CD14-positive monocyte (primary cell): ENCODE results near the gene NUDT22. TPM values are rescaled to one million over a fixed set of nuclear protein-coding genes. Genes with fewer than 3 reads are reported as not detected.

Experiments used
- DNase-seq, 3 donors: peaks; one replicate each; pipeline ENCODE4 v3.0.0-alpha.2; 2011 to 2022
- H2AFZ ChIP-seq: 2 replicates; pipeline ENCODE4 v1.6.0; 2012; ENCODE audit warnings: mild to moderate bottlenecking, low read depth, low read length, inconsistent platforms; ENCODE audit not compliant: insufficient read depth, poor library complexity, severe bottlenecking
- H3K27ac ChIP-seq, 2 donors: 1 replicate in 1 of 2; 2 replicates in 1 of 2; pipeline ENCODE4 v1.5.1; 2012 to 2013; ENCODE audit warnings: low read length in 2 of 2, control low read depth in 1 of 2, inconsistent platforms in 1 of 2, low read depth in 1 of 2, mild to moderate bottlenecking in 1 of 2
- H3K27me3 ChIP-seq, 2 donors: one replicate each; pipeline versions ENCODE4 v1.6.0 to v1.6.1; 2011 to 2013; ENCODE audit warnings: low read length in 2 of 2; ENCODE audit not compliant: control insufficient read depth in 2 of 2, insufficient read depth in 2 of 2
- H3K36me3 ChIP-seq, 2 donors: replicated peaks in 1 of 2; 1 replicate in 1 of 2; 2 replicates in 1 of 2; pipeline versions ENCODE4 v1.5.1 to v1.6.1; 2012 to 2013; ENCODE audit warnings: low read length in 2 of 2, control low read depth in 1 of 2, inconsistent platforms in 1 of 2, mild to moderate bottlenecking in 1 of 2; ENCODE audit not compliant: insufficient read depth in 2 of 2, control insufficient read depth in 1 of 2
- H3K4me1 ChIP-seq, 2 donors: 1 replicate in 1 of 2; 2 replicates in 1 of 2; pipeline versions ENCODE4 v1.5.1 to v1.6.1; 2012 to 2013; ENCODE audit warnings: low read length in 2 of 2, control low read depth in 1 of 2, inconsistent platforms in 1 of 2, mild to moderate bottlenecking in 1 of 2, moderate library complexity in 1 of 2; ENCODE audit not compliant: insufficient read depth in 2 of 2, control insufficient read depth in 1 of 2
- H3K4me2 ChIP-seq: replicated peaks from 2 replicates; pipeline ENCODE3; 2012; ENCODE audit warnings: low read length, moderate library complexity, mild to moderate bottlenecking; ENCODE audit not compliant: poor library complexity, severe bottlenecking; ENCODE audit errors: extremely low read depth
- H3K4me3 ChIP-seq, 3 experiments: fragments of 200-600 bp in 1 of 3; sonication (generic) in 1 of 3; replicated peaks in 1 of 3; 1 replicate in 2 of 3; 2 replicates in 1 of 3; pipeline ENCODE4 v1.5.1; 2011 to 2013; ENCODE audit warnings: low read length in 3 of 3, mild to moderate bottlenecking in 3 of 3, control low read depth in 2 of 3, low read depth in 2 of 3, inconsistent platforms in 1 of 3, moderate library complexity in 1 of 3
- H3K79me2 ChIP-seq: 2 replicates; pipeline ENCODE4 v1.6.0; 2012; ENCODE audit warnings: mild to moderate bottlenecking, control low read depth, inconsistent platforms, low read length, moderate library complexity; ENCODE audit not compliant: insufficient read depth
- H3K9ac ChIP-seq: 2 replicates; pipeline ENCODE4 v1.6.0; 2017; ENCODE audit warnings: low read length, mild to moderate bottlenecking; ENCODE audit not compliant: insufficient read depth, poor library complexity, severe bottlenecking
- H3K9me3 ChIP-seq, 2 donors: replicated peaks in 1 of 2; 1 replicate in 1 of 2; 2 replicates in 1 of 2; pipeline versions ENCODE4 v1.5.1 to v1.6.1; 2012 to 2013; ENCODE audit warnings: low read length in 2 of 2, control low read depth in 1 of 2; ENCODE audit not compliant: control insufficient read depth in 1 of 2, insufficient read depth in 1 of 2
- H4K20me1 ChIP-seq: 2 replicates; pipeline ENCODE4 v1.6.0; 2012; ENCODE audit warnings: mild to moderate bottlenecking, low read length, control low read depth, moderate library complexity; ENCODE audit not compliant: insufficient read depth
- H3K27ac Mint-ChIP-seq, 7 donors: one replicate each; pipeline ENCODE4 v1.8.0; 2020; ENCODE audit warnings: mild to moderate bottlenecking in 7 of 7, mixed read lengths in 7 of 7, moderate library complexity in 6 of 7, inconsistent platforms in 2 of 7
- H3K27me3 Mint-ChIP-seq, 3 donors: one replicate each; pipeline ENCODE4 v1.8.0; 2021 to 2022; ENCODE audit warnings: low read depth in 3 of 3, mild to moderate bottlenecking in 3 of 3, mixed read lengths in 3 of 3, moderate library complexity in 3 of 3, inconsistent platforms in 1 of 3
- H3K36me3 Mint-ChIP-seq, 2 donors: one replicate each; pipeline ENCODE4 v1.8.0; 2020; ENCODE audit warnings: mixed read lengths in 2 of 2, inconsistent platforms in 1 of 2, mild to moderate bottlenecking in 1 of 2
- H3K4me1 Mint-ChIP-seq: one replicate; pipeline ENCODE4 v1.8.0; 2020; ENCODE audit warnings: mild to moderate bottlenecking, mixed read lengths
- H3K4me3 Mint-ChIP-seq, 2 donors: one replicate each; pipeline ENCODE4 v1.8.0; 2020; ENCODE audit warnings: mild to moderate bottlenecking in 2 of 2, mixed read lengths in 2 of 2, moderate library complexity in 1 of 2
- H3K9me3 Mint-ChIP-seq, 7 donors: one replicate each; pipeline ENCODE4 v1.8.0; 2020 to 2022; ENCODE audit warnings: mixed read lengths in 7 of 7, mild to moderate bottlenecking in 6 of 7, moderate library complexity in 6 of 7, inconsistent platforms in 2 of 7
- CTCF ChIP-seq: fragments of 200-600 bp; IDR thresholded peaks from one replicate; pipeline ENCODE4 v1.8.0; 2022; ENCODE audit warnings: antibody characterized with exemption, mild to moderate bottlenecking
- WGBS: methylation state at CpG from one replicate; pipeline ENCODE4 v1.1.5; 2013; ENCODE audit warnings: missing lambda C conversion rate; ENCODE audit not compliant: insufficient coverage; 5-methylcytosine and 5-hydroxymethylcytosine counted together
- intact Hi-C, 2 donors: fragments of 100-400 bp; cut with micrococcal nuclease; formaldehyde crosslinking; loops; one replicate each; pipeline versions ENCODE4 v1.15.0 to v1.15.1; 2023
- polyA plus RNA-seq, 3 donors: library from polyadenylated mRNA; depleted of rRNA in 1 of 3; unstranded in 2 of 3; stranded (reverse) in 1 of 3; fragments of 300-500 nt in 2 of 3; fragments of >200 nt in 1 of 3; fragmentation: Illumina TruSeq in 2 of 3; gene quantifications; 1 replicate in 2 of 3; 2 replicates in 1 of 3; pipeline ENCODE4 v1.2.3, GENCODE V29; 2012 to 2021

Gene NUDT22
- polyA plus RNA-seq, 3 donors: 47.9 to 86.1 (median 56.1) TPM

GRCh38 chr11:64251016-64251752 is 25.1 kb downstream of the NUDT22 start, which contains the start of gene PLCB3:
Gene PLCB3, plus strand, starts transcription at chr11:64251530. Its CDS starts 120 bp downstream, at chr11:64251650.
- intact Hi-C loops: loop anchor here in 1 of 2 donors (2.0 to 5.0 kb wide), 2 partner anchors 36 to 50 kb away; partner anchors contain the start of genes CATSPERZ and GPR137
- Histone ChIP-seq H2AFZ (peak within 1 kb of the TSS; percentile 79), H3K79me2 (peaks cover 19% of the 10 kb centered on the region), H3K36me3 (peaks cover 16 to 21% of the 10 kb centered on the region in 2 donors), H3K27ac (peak within 1 kb of the TSS in 1 of 2 donors; percentile 74), H3K4me3 (peak within 1 kb of the TSS; percentile 75 to 87 (median 83)), H3K4me1 (peaks cover 38 to 55% of the 10 kb centered on the region in 2 donors), H3K4me2 (peak within 1 kb of the TSS; percentile 98), H3K9ac (peak within 1 kb of the TSS; percentile 69), H3K27me3 (no peaks in the 10 kb centered on the region), H4K20me1 (peaks cover 28% of the 10 kb centered on the region), H3K9me3 (no peaks in the 10 kb centered on the region)
- no peaks in the 10 kb centered on the region for H3K9me3 Mint-ChIP-seq
- DNase-seq: peak; percentile 22 to 64 (median 61)
- TF ChIP-seq CTCF: peak; percentile 83
- H3K27me3 Mint-ChIP-seq: peaks cover 3 to 10% (median 8%) of the 10 kb centered on the region in 3 donors
- peak within 1 kb of the TSS; percentile 73 to 90 (median 80) for H3K27ac Mint-ChIP-seq
- peaks cover 13 to 22% of the 10 kb centered on the region in 2 donors for H3K36me3 Mint-ChIP-seq
- H3K4me3 Mint-ChIP-seq: peak within 1 kb of the TSS; percentile 89 to 96
- whole genome bisulfite sequencing: under 1% methylated on average over 75 of the region's 75 CpGs
- H3K4me1 Mint-ChIP-seq: peaks cover 38% of the 10 kb centered on the region

- Histone ChIP-seq H3K4me2 (peak overlapping the region; percentile 98), H3K79me2 (peaks cover 18% of the 10 kb centered on the region), H3K4me1 (peaks cover 36 to 53% of the 10 kb centered on the region in 2 donors), H3K9me3 (no peaks in the 10 kb centered on the region), H4K20me1 (peaks cover 28% of the 10 kb centered on the region), H3K27ac (peak overlapping the region in 1 of 2 donors; percentile 74), H3K9ac (peak overlapping the region; percentile 69), H3K36me3 (peaks cover 21 to 26% of the 10 kb centered on the region in 2 donors), H3K27me3 (no peaks in the 10 kb centered on the region), H3K4me3 (peak overlapping the region; percentile 75 to 87 (median 83)), H2AFZ (peak overlapping the region; percentile 72)
- Mint-ChIP-seq H3K4me1 (peaks cover 38% of the 10 kb centered on the region), H3K36me3 (peaks cover 18 to 27% of the 10 kb centered on the region in 2 donors), H3K27me3 (peaks cover 3 to 10% (median 8%) of the 10 kb centered on the region in 3 donors), H3K9me3 (no peaks in the 10 kb centered on the region), H3K27ac (peak overlapping the region; percentile 69 to 90 (median 80)), H3K4me3 (peak overlapping the region; percentile 89 to 96)
- intact Hi-C loops: loop anchor here (2.0 to 5.0 kb wide), 3 partner anchors 17 to 49 kb away; partner anchors contain the start of genes CATSPERZ (in 1 of the 2) and GPR137 (in 1 of the 2)
- no peak for DNase-seq
- TF ChIP-seq CTCF: no peak
- WGBS: under 1% methylated on average over 18 of the region's 18 CpGs
Observed at GRCh38 chr11:64251753-64252002, 25.6 kb downstream of the NUDT22 start.
